ENCODE data around the gene SOD2.
"Not testable (repeated sequence)": the region's sequence is repeated elsewhere in the genome, so short reads cannot be mapped to it uniquely, and the experiment has no call there.

Gene SOD2

DNA sequence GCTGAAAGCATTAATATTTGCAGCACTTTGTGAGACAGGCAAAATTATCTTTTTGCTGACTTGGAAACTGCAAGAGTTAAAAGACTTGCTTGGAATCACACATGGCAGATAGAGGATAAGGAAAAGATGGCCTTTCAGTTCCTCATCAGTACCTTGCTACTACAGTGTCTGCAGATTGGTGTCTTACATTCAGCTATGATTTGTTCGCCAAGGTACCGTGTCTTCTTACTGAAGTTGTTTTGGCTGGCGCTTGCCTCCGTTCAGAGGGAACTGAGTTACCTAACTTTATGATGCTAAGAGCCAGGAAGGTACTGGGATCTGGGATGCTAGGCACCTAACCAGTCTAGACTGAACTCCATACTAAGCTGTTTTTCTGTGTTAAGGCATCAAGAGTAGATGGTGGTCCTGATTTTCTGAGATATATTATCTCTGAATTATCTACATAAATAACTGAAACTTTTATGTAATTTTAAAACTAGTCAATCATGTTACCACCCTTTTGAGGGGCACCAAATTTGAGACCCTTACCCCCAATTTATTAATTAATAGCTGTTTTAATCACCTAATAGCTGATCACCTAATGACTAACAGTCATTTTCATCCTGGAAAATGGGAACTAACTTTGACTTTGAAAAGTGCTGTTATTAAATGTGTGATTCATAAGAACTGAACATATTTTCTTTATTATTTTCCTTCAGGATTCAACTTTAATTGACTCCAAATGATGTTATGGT, 36.7 kb upstream of the SOD2 start:
- peak; percentile 38 for DNase-seq (ENCODE audit: low spot score)
- no peak for TF ChIP-seq CTCF (IDR thresholded peaks at IDR 0.05; ENCODE audit: borderline replicate concordance, control extremely low read depth, extremely low read depth, insufficient read depth, missing control alignments)
- in situ Hi-C loops (cut with MboI; ENCODE audit: low sequenced_read_pairs, unreplicated experiment), result no loop called here

DNA sequence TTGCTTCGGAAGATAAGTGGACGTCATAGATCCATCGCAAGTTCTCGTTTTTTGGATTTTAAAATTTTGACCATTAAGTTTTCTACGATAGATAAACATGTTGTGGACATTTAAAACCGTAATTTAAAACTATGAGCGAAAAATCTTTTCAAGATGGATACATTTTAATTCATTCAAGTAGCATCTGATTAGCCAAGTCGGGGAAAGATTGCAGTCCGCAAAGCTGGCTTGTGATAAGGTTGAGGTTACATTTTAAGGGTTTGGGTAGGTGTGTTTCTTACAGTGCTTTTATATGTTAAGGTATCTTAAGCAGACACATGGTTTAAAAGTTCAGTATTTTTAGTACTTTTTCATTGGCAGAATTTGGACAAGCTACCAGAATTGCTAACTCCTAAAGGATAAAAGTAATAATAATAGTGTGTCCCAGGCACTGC, 35.5 kb upstream of the SOD2 start:
- in situ Hi-C loops (cut with MboI; ENCODE audit: low sequenced_read_pairs, unreplicated experiment), result no loop called here
- DNase-seq (ENCODE audit: low spot score), result no peak
- no peak for TF ChIP-seq CTCF (IDR thresholded peaks at IDR 0.05; ENCODE audit: borderline replicate concordance, control extremely low read depth, extremely low read depth, insufficient read depth, missing control alignments)

- peak; percentile 65 for DNase-seq (ENCODE audit: low spot score)
- TF ChIP-seq CTCF (IDR thresholded peaks at IDR 0.05; ENCODE audit: borderline replicate concordance, control extremely low read depth, extremely low read depth, insufficient read depth, missing control alignments), result no peak
- in situ Hi-C loops (cut with MboI; ENCODE audit: low sequenced_read_pairs, unreplicated experiment), result no loop called here
Measured at GRCh38 chr6:159727717-159728445, 34.8 kb upstream of the SOD2 start.

- DNase-seq (ENCODE audit: low spot score), result peak; percentile 96
- TF ChIP-seq CTCF (IDR thresholded peaks at IDR 0.05; ENCODE audit: borderline replicate concordance, control extremely low read depth, extremely low read depth, insufficient read depth, missing control alignments), result no peak
- in situ Hi-C loops (cut with MboI; ENCODE audit: low sequenced_read_pairs, unreplicated experiment), result no loop called here
Measured at GRCh38 chr6:159726918-159727716, 34.1 kb upstream of the SOD2 start, which contains the start of gene WTAP. TSS of gene WTAP (plus strand) at chr6:159727506. CDS start at chr6:159736266, 8,760 bp downstream.

DNA sequence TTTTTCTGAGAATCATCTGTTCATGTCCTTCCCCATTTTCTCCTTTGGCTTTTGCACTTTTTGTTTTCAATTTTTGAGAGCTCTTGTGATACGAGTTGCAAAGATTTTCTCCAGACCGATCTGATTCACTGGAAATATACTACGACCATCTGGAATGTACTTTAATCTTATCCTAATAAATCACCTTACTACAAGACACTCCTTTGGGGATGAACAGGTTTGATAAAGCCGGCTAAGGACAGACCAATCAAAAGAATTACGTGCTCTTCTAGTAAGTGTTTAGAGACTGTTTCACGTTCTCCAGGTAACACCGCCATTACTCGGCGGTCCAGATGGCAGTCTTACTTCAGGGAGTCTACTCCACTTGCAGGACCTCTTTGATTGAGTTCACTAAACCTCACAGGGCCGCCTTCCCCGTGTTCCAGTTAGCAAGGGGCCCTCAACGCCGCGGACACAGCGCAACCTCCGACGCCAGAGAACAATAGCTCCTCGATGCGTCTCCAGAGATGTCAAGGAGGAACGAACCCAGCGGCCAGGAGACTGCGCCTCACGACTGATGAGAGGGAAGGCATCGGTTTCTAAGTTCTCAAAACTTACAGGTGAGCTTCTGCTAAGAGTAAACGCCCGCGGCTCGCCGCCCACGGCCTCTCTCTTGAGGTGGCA, 33.3 kb upstream of the SOD2 start:
- no peak for TF ChIP-seq CTCF (IDR thresholded peaks at IDR 0.05; ENCODE audit: borderline replicate concordance, control extremely low read depth, extremely low read depth, insufficient read depth, missing control alignments)
- no peak for DNase-seq (ENCODE audit: low spot score)

GRCh38 chr6:159725208-159725607, 32.2 kb upstream of the SOD2 start:
- in situ Hi-C loops (cut with MboI; ENCODE audit: low sequenced_read_pairs, unreplicated experiment); DNase-seq (ENCODE audit: low spot score): not testable (repeated sequence)

More for the DNA sequence above, 33.3 kb upstream of the SOD2 start:
- in situ Hi-C loops (cut with MboI; ENCODE audit: low sequenced_read_pairs, unreplicated experiment), result no loop called here
